Testis (tissue), 3 donors: Measurements from ENCODE around the gene KCTD10. TPM values are rescaled to one million over a fixed set of nuclear protein-coding genes. Genes with fewer than 3 reads are reported as not detected.
"Not testable (repeated sequence)": the region's sequence is repeated elsewhere in the genome, so short reads cannot be mapped to it uniquely, and the experiment has no call there.

Experiments
- DNase-seq: peaks from one replicate; pipeline ENCODE4 v3.0.0-alpha.2; 2019
- H3K27ac ChIP-seq, 2 donors: fragments of 200-600 bp; sonication (generic); one replicate each; pipeline ENCODE4 v1.5.1; 2019
- H3K27me3 ChIP-seq: fragments of 200-600 bp; sonication (generic); one replicate; pipeline ENCODE4 v1.5.1; 2019
- H3K36me3 ChIP-seq: fragments of 200-600 bp; sonication (generic); one replicate; pipeline ENCODE4 v1.5.1; 2017; ENCODE audit warnings: low read depth; ENCODE audit errors: missing control alignments
- H3K4me1 ChIP-seq: fragments of 200-600 bp; sonication (generic); one replicate; pipeline ENCODE4 v1.5.1; 2019
- H3K4me3 ChIP-seq, 2 donors: fragments of 200-600 bp; sonication (generic); one replicate each; pipeline ENCODE4 v1.5.1; 2017 to 2019
- H3K9me3 ChIP-seq: fragments of 200-600 bp; sonication (generic); one replicate; pipeline ENCODE4 v1.5.1; 2017
- CTCF ChIP-seq, 3 experiments: fragments of 450-650 bp in 2 of 3; fragments of 200-600 bp in 1 of 3; sonication (generic) in 1 of 3; IDR thresholded peaks; one replicate each; pipeline ENCODE4 v1.5.1; 2016 to 2019; ENCODE audit warnings: antibody characterized with exemption in 3 of 3, mild to moderate bottlenecking in 2 of 3, moderate library complexity in 1 of 3
- POLR2A ChIP-seq: fragments of 450-650 bp; IDR thresholded peaks from one replicate; pipeline ENCODE4 v1.6.1; 2017; ENCODE audit warnings: antibody characterized with exemption, mild to moderate bottlenecking, moderate library complexity
- WGBS, 2 donors: methylation state at CpG; one replicate each; pipeline ENCODE4 v1.1.5; 2018; 5-methylcytosine and 5-hydroxymethylcytosine counted together
- intact Hi-C: fragments of 100-400 bp; cut with DNase I; formaldehyde crosslinking; loops from one replicate; pipeline ENCODE4 v1.15.1; 2023; ENCODE audit warnings: low total_unique reads
- polyA plus RNA-seq: library from polyadenylated mRNA; stranded (reverse); fragments of 350-450 nt; fragmentation: Illumina TruSeq; extraction: RNeasy Lipid Tissue Mini Kit (QIAGEN cat#74804); gene quantifications from one replicate; pipeline ENCODE4 v1.2.3, GENCODE V29; 2014; ENCODE audit warnings: low read depth, low replicate concordance; ENCODE audit not compliant: insufficient read depth
- total RNA-seq, 2 donors: library from RNA; depleted of rRNA; stranded (reverse); fragments of >200 nt; gene quantifications; one replicate each; pipeline ENCODE4 v1.2.3, GENCODE V29; 2016

KCTD10 gene
- total and polyA plus RNA-seq, 3 donors from 2014 or later, result 43.0 to 58.7 (median 43.6) TPM

GRCh38 chr12:109418848-109419480 is 58.1 kb downstream of the KCTD10 start:
- Histone ChIP-seq H3K4me1 (no peaks in the 10 kb centered on the region), H3K4me3 (no peak overlapping the region), H3K27me3 (no peaks in the 10 kb centered on the region), H3K9me3 (no peaks in the 10 kb centered on the region), H3K36me3 (no peaks in the 10 kb centered on the region), H3K27ac (no peak overlapping the region)
- TF ChIP-seq POLR2A, result no peak
- TF ChIP-seq CTCF (IDR thresholded peaks at IDR 0.05), result no peak
- no peak for DNase-seq
- intact Hi-C loops, result no loop called here
- WGBS, 2 donors, result 80 to 83% methylated on average over 4 of the region's 4 CpGs

DNA sequence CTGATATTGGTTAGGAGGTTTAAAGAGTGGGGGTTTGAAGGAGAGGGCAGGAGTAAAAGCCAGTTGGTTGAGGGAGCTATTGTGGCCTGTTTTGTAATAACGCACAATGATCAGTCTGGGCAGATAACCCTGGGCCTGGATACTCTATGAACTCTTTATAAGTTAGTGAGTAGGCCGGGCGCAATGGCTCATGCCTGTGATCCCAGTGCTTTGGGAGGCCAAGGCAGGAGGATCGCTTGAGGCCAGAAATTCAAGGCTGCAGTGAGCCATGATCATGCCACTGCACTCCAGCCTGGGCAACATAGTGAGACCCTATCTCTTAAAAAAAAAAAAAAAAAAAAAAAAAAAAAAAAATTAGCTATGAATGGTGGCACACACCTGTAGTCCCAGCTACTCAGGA is 71.0 kb downstream of the KCTD10 start:
- H3K36me3 ChIP-seq, DNase-seq, H3K4me1 ChIP-seq, H3K27ac ChIP-seq, H3K9me3 ChIP-seq, H3K4me3 ChIP-seq, intact Hi-C loops, H3K27me3 ChIP-seq: not testable (repeated sequence)
- 87 to 94% methylated on average over 4 of the region's 4 CpGs for WGBS, 2 donors

DNA sequence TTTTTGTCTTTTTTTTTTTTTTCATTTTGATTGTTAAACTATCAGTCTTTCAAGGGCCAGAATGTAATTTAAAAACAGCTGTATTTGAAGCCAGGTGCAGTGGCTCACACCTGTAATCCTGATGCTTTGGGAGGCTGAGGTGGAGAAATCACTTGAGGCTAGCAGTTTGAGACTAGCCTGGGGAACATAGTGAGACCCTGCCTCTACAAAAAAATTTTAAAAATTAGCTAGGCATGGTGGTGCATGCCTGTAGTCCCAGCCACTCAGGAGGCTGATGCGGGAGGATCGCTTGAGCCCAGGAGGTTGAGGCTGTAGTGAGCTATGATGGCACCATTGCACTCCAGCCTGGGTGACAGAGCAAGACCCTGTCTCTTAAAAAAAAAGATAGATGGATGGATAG is 72.3 kb downstream of the KCTD10 start:
- H3K4me3 ChIP-seq, DNase-seq, H3K36me3 ChIP-seq, intact Hi-C loops, H3K9me3 ChIP-seq, H3K4me1 ChIP-seq, H3K27me3 ChIP-seq, H3K27ac ChIP-seq: not testable (repeated sequence)
- WGBS, 2 donors, result 96 to 100% methylated on average over 2 of the region's 2 CpGs

Other genes starting within 250 kb of the KCTD10 start
- gene FOXN4, start 168.0 kb downstream of the KCTD10 start, total RNA-seq, result 1 to 10 TPM; 7.8 to 9.0 TPM
- 17.1 TPM for gene FOXN4, start 168.0 kb downstream of the KCTD10 start, polyA plus RNA-seq
- gene MYO1H, start 129.4 kb downstream of the KCTD10 start, total RNA-seq, result 1 to 10 TPM; 1.7 to 3.7 TPM
- gene MYO1H, start 129.4 kb downstream of the KCTD10 start, polyA plus RNA-seq, result 2.9 TPM
- 10 to 100 TPM; 65.6 to 66.8 TPM for gene UBE3B, start 334 bp upstream of the KCTD10 start, total RNA-seq
- 38.1 TPM for gene UBE3B, start 334 bp upstream of the KCTD10 start, polyA plus RNA-seq
- gene MMAB, start 96.2 kb upstream of the KCTD10 start, total RNA-seq, result 10 to 100 TPM; 23.6 to 26.4 TPM
- 45.2 TPM for gene MMAB, start 96.2 kb upstream of the KCTD10 start, polyA plus RNA-seq
- 10 to 100 TPM; 49.8 to 63.1 TPM for gene MVK, start 96.5 kb upstream of the KCTD10 start, total RNA-seq
- gene MVK, start 96.5 kb upstream of the KCTD10 start, polyA plus RNA-seq, result 63.6 TPM
- gene FAM222A, start 236.5 kb upstream of the KCTD10 start, total RNA-seq, result 10 to 100 TPM; 75.7 to 78.6 TPM
- 34.5 TPM for gene FAM222A, start 236.5 kb upstream of the KCTD10 start, polyA plus RNA-seq